HG03025 (cell line): Measurements from ENCODE around the gene LHFPL2.

Experiments used
- ATAC-seq: cut with Tn5 transposase; IDR thresholded peaks from one replicate; pipeline ENCODE4 v1.9.1; 2021; ENCODE audit warnings: mild to moderate bottlenecking, moderate library complexity; ENCODE audit not compliant: unreplicated experiment, low FRiP score

The LHFPL2 gene

GRCh38 chr5:78534148-78534904, 114.2 kb downstream of the LHFPL2 start:
- ATAC-seq = no peak

GRCh38 chr5:78533356-78533755, 115.2 kb downstream of the LHFPL2 start:
- ATAC-seq = no peak

GRCh38 chr5:78530342-78531096, 118.1 kb downstream of the LHFPL2 start:
- ATAC-seq = no peak

GRCh38 chr5:78527925-78528324, 120.6 kb downstream of the LHFPL2 start:
- no peak for ATAC-seq

- no peak for ATAC-seq
Observed at GRCh38 chr5:78527054-78527859, 121.3 kb downstream of the LHFPL2 start.

GRCh38 chr5:78526049-78526525, 122.5 kb downstream of the LHFPL2 start:
- ATAC-seq = no peak

- no peak for ATAC-seq
Observed at GRCh38 chr5:78523314-78524193, 125.0 kb downstream of the LHFPL2 start.

- no peak for ATAC-seq
Observed at GRCh38 chr5:78522476-78523260, 125.9 kb downstream of the LHFPL2 start.

GRCh38 chr5:78521455-78521854, 127.1 kb downstream of the LHFPL2 start:
- ATAC-seq = no peak

GRCh38 chr5:78519198-78519941, 129.2 kb downstream of the LHFPL2 start:
- ATAC-seq = no peak

- ATAC-seq = no peak
Observed at GRCh38 chr5:78518365-78519197, 130.0 kb downstream of the LHFPL2 start.

- no peak for ATAC-seq
Observed at GRCh38 chr5:78515670-78516069, 132.9 kb downstream of the LHFPL2 start.

GRCh38 chr5:78514427-78515330, 133.9 kb downstream of the LHFPL2 start:
- ATAC-seq = no peak

- ATAC-seq = no peak
Observed at GRCh38 chr5:78513441-78513840, 135.1 kb downstream of the LHFPL2 start.

- no peak for ATAC-seq
Observed at GRCh38 chr5:78512435-78512834, 136.1 kb downstream of the LHFPL2 start.

- ATAC-seq = no peak
Observed at GRCh38 chr5:78511121-78511906, 137.3 kb downstream of the LHFPL2 start.
